K562 (cell line): ENCODE data around the gene IGSF3. TPM values are rescaled to one million over a fixed set of nuclear protein-coding genes. Genes with fewer than 3 reads are reported as not detected.
A peak's percentile ranks its signal among the peaks of the same experiment; 100 is the strongest.

ENCODE experiments used
- ARHGAP35 ChIP-seq: fragments of 450-650 bp; IDR thresholded peaks from 2 replicates; pipeline ENCODE4 v1.6.1; 2018; ENCODE audit not compliant: partially characterized antibody
- BMI1 ChIP-seq: fragments of 150-350 bp; IDR thresholded peaks from 2 replicates; pipeline ENCODE4 v1.6.1; 2014; ENCODE audit warnings: low read length
- CTBP1 ChIP-seq: fragments of 450-650 bp; IDR thresholded peaks from 2 replicates; pipeline ENCODE4 v1.6.1; 2016; ENCODE audit warnings: borderline replicate concordance
- CTCFL ChIP-seq: IDR thresholded peaks from 2 replicates; pipeline ENCODE4 v1.6.1; 2011; ENCODE audit warnings: borderline replicate concordance, low read depth, mild to moderate bottlenecking, moderate library complexity, low read length; ENCODE audit not compliant: insufficient read depth, poor library complexity, severe bottlenecking
- DEAF1 ChIP-seq: fragments of 450-650 bp; formaldehyde crosslinking; IDR thresholded peaks from 2 replicates; pipeline ENCODE4 v1.4.0; 2020; ENCODE audit warnings: mild to moderate bottlenecking, moderate library complexity
- E2F4 ChIP-seq: sonication (generic); formaldehyde crosslinking; IDR thresholded peaks from 2 replicates; pipeline ENCODE4 v1.8.0; 2022; ENCODE audit warnings: mild to moderate bottlenecking, low read depth, missing genetic modification reagents
- FOXA1 ChIP-seq: fragments of 450-650 bp; IDR thresholded peaks from 2 replicates; pipeline ENCODE4 v1.6.1; 2016; ENCODE audit warnings: mild to moderate bottlenecking, borderline replicate concordance
- FOXK1 ChIP-seq: sonication (generic); formaldehyde crosslinking; IDR thresholded peaks from 2 replicates; pipeline ENCODE4 v1.8.0; 2022; ENCODE audit warnings: missing genetic modification reagents, mild to moderate bottlenecking, borderline replicate concordance
- FOXO4 ChIP-seq: fragments of 450-650 bp; formaldehyde crosslinking; IDR thresholded peaks from 2 replicates; pipeline ENCODE4 v1.4.0; 2020; ENCODE audit warnings: mild to moderate bottlenecking, moderate library complexity
- GATA2 ChIP-seq: sonication (generic); formaldehyde crosslinking; IDR thresholded peaks from 2 replicates; pipeline ENCODE4 v1.4.0; 2020; ENCODE audit warnings: mild to moderate bottlenecking, missing genetic modification reagents
- HDAC1 ChIP-seq, 2 experiments: fragments of 450-650 bp; IDR thresholded peaks; 2 replicates each; pipeline ENCODE4 v1.6.1; 2016 to 2017; ENCODE audit warnings: inconsistent platforms in 1 of 2, mild to moderate bottlenecking in 1 of 2, moderate library complexity in 1 of 2
- HMG20A ChIP-seq: fragments of 450-650 bp; formaldehyde crosslinking; conservative IDR thresholded peaks from 2 replicates; pipeline ENCODE4 v1.4.0; 2020; ENCODE audit warnings: mild to moderate bottlenecking, mixed read lengths
- MXI1 ChIP-seq: IDR thresholded peaks from 2 replicates; pipeline ENCODE4 v1.6.1; 2011; ENCODE audit warnings: low read depth, mild to moderate bottlenecking, improper control_type of control experiment, low read length
- NCOA1 ChIP-seq: fragments of 450-650 bp; IDR thresholded peaks from 2 replicates; pipeline ENCODE4 v1.6.1; 2016; ENCODE audit warnings: low read depth
- NCOR1 ChIP-seq: fragments of 450-650 bp; IDR thresholded peaks from 2 replicates; pipeline ENCODE4 v1.6.1; 2016; ENCODE audit warnings: mild to moderate bottlenecking, moderate library complexity
- NFATC3 ChIP-seq: fragments of 450-650 bp; IDR thresholded peaks from 2 replicates; pipeline ENCODE4 v1.6.1; 2017; ENCODE audit warnings: mild to moderate bottlenecking
- NRF1 ChIP-seq, 2 experiments: fragments of 450-650 bp; IDR thresholded peaks in 1 of 2; conservative IDR thresholded peaks in 1 of 2; 2 replicates each; pipeline ENCODE4 v1.6.1; 2014; ENCODE audit warnings: mild to moderate bottlenecking in 2 of 2
- SMARCC2 ChIP-seq: fragments of 450-650 bp; IDR thresholded peaks from 2 replicates; pipeline ENCODE4 v1.6.1; 2017; ENCODE audit warnings: antibody characterized with exemption, moderate library complexity, mild to moderate bottlenecking, low read depth
- ZNF134 ChIP-seq: fragments of 250-450 bp; sonication (Bioruptor Pico); conservative IDR thresholded peaks from 2 replicates; pipeline ENCODE4 v1.4.0; 2020
- ZNF140 ChIP-seq: fragments of 250-450 bp; sonication (Bioruptor Pico); IDR thresholded peaks from 2 replicates; pipeline ENCODE4 v1.8.0; 2021; ENCODE audit warnings: moderate library complexity, mild to moderate bottlenecking, inconsistent platforms
- polyA plus RNA-seq, 8 experiments: library from polyadenylated mRNA; depleted of rRNA in 4 of 8; stranded (reverse) in 5 of 8; unstranded in 3 of 8; fragments of >200 nt; fragmentation: Nextera tagmentation in 2 of 8; fragmentation: Illumina TruSeq in 1 of 8; extraction: Ambion mirVana in 2 of 8; extraction: Trizol in 1 of 8; gene quantifications; 2 replicates each; pipeline versions ENCODE4 v1.2.1 to v1.2.3, GENCODE V29; 2011 to 2014; ENCODE audit warnings: inconsistent platforms in 1 of 8, missing spikeins in 1 of 8
- total RNA-seq, 7 experiments: library from RNA; depleted of rRNA in 6 of 7; stranded (reverse); fragments of >200 nt in 6 of 7; fragmentation: Illumina TruSeq in 2 of 7; extraction: Trizol in 2 of 7; gene quantifications; 2 replicates each; pipeline versions ENCODE4 v1.2.1 to v1.2.3, GENCODE V29; 2011 to 2021; ENCODE audit warnings: low replicate concordance in 1 of 7

IGSF3 gene
- total and polyA plus RNA-seq, 9 of the 15 experiments (the other 6 are each of a cell fraction or from before 2014, with no cell fraction given), result 1.1 to 15.0 (median 8.3) TPM

GRCh38 chr1:116679828-116680628 lies 12.5 kb upstream of the IGSF3 start (continued):
- TF ChIP-seq FOXO4 (CRISPR knock-in tag) (no peak), ZNF140 (CRISPR knock-in tag) (no peak), FOXK1 (CRISPR knock-in tag) (no peak), GATA2 (peak; percentile 83; the same call in 1 of the 2 replicates), HDAC1 (IDR thresholded peaks at IDR 0.05) (peak in 1 of 2 experiments; percentile 60; a peak in 2 of 4 replicates), NCOR1 (peak; percentile 79), SMARCC2 (no peak), NFATC3 (no peak), CTCFL (no peak), ZNF134 (CRISPR knock-in tag) (no peak), E2F4 (no peak), FOXA1 (no peak), DEAF1 (CRISPR knock-in tag) (no peak; the same call in 1 of the 2 replicates), NCOA1 (no peak), HMG20A (CRISPR knock-in tag) (no peak), NRF1 (conservative IDR thresholded peaks at IDR 0.05 in 1 of 2, IDR thresholded peaks at IDR 0.05 in 1 of 2) (peak in 1 of 2 experiments; percentile 11; a peak in 1 of 4 replicates), MXI1 (no peak), ARHGAP35 (no peak), CTBP1 (peak; percentile 85), BMI1 (no peak)
